ENCODE results near the gene CFAP46. TPM values are rescaled to one million over a fixed set of nuclear protein-coding genes. Genes with fewer than 3 reads are reported as not detected.
A peak's percentile ranks its signal among the peaks of the same experiment; 100 is the strongest.

The CFAP46 gene
- total RNA-seq, 1 donor from 2014 or later = not detected

DNA sequence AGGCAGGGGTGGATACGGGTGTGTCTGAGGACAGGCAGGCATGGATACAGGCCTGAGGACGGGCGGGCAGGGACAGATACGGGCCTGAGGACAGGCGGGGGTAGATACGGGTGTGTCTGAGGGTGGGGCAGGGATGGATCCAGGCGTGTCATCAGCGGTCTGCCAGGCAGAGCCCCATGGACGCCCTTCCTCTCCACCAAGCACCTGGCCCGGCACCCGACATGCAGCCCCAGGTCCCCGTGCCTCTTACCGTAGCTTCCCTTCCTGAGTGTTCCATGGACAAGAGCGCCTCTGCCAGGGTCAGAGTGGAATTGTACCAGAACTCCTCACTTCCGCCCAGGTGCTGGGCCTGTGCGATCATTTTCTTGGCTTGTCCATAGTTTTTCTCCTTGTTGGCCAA is 81.8 kb downstream of the CFAP46 start:
- TF ChIP-seq, protein P1, sequence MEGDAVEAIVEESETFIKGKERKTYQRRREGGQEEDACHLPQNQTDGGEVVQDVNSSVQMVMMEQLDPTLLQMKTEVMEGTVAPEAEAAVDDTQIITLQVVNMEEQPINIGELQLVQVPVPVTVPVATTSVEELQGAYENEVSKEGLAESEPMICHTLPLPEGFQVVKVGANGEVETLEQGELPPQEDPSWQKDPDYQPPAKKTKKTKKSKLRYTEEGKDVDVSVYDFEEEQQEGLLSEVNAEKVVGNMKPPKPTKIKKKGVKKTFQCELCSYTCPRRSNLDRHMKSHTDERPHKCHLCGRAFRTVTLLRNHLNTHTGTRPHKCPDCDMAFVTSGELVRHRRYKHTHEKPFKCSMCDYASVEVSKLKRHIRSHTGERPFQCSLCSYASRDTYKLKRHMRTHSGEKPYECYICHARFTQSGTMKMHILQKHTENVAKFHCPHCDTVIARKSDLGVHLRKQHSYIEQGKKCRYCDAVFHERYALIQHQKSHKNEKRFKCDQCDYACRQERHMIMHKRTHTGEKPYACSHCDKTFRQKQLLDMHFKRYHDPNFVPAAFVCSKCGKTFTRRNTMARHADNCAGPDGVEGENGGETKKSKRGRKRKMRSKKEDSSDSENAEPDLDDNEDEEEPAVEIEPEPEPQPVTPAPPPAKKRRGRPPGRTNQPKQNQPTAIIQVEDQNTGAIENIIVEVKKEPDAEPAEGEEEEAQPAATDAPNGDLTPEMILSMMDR (IDR thresholded peaks at IDR 0.05) = no peak
- DNase-seq (ENCODE audit: low spot score in 2 of 2) = peak in 1 of 2 donors; percentile 47
- H3K4me1 ChIP-seq = no peaks in the 10 kb centered on the region
- H3K36me3 ChIP-seq = no peaks in the 10 kb centered on the region
- H3K4me3 ChIP-seq = no peak overlapping the region
- intact Hi-C loops (cut with DNase I) = no loop called here
- H3K9me3 ChIP-seq = no peaks in the 10 kb centered on the region
- no peak overlapping the region for H3K27ac ChIP-seq
- no peaks in the 10 kb centered on the region for H3K27me3 ChIP-seq

- Histone ChIP-seq H3K4me1 (no peaks in the 10 kb centered on the region), H3K9me3 (no peaks in the 10 kb centered on the region), H3K27ac (no peak overlapping the region), H3K4me3 (no peak overlapping the region), H3K27me3 (no peaks in the 10 kb centered on the region), H3K36me3 (no peaks in the 10 kb centered on the region)
- TF ChIP-seq, protein P1 (IDR thresholded peaks at IDR 0.05) = no peak
- intact Hi-C loops (cut with DNase I) = no loop called here
- no peak for DNase-seq (ENCODE audit: low spot score in 2 of 2)
These were observed 83.1 kb downstream of the CFAP46 start for GRCh38 chr10:132859084-132859855.

DNA sequence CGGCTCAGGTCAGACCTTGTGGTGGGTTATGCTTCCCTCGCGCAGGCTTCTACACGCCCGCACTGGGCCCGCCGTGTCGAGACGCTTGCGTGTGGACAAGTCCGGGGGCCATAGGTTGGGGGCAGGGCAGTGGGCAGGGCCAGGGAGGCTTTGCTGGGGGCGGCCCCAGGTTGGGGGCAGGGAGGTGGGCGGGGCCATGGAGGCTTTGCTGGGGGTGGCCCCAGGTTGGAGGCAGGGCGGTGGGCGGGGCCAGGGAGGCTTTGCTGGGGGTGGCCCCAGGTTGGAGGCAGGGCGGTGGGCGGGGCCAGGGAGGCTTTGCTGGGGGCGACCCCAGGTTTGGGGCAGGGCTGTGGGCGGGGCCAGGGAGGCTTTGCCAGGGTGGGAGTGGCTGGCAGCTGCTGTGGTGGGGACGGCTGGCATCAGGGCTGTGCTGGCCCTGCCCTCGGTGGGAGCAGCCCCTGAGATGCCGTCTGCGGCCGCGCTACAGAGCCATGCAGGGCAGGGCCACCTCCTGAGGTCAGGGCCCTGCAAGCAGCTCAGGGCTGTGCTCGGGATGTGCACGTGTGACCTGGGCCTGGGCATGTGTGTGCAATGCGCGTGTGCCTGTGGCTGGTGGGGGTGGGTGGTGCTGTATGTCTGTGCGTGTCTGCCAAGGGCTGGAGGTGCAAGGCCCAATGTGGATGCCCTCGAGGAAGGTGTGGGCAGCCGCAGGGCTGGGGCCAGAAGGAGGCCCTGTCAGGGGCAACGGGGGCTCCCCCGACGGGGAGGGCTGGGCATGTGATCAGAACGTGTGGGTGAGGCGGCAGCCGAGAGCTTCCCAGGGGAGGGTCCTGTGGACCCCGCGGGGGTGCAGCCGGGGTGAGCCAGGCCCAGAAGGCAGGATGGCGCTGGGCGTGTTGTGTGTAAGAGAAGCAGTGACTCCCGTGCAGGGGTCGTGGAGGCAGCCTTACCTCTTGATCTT is 84.0 kb downstream of the CFAP46 start:
- DNase-seq (ENCODE audit: low spot score in 2 of 2) = peak in 1 of 2 donors; percentile 49
- TF ChIP-seq, protein P1 (IDR thresholded peaks at IDR 0.05) = no peak
- intact Hi-C loops (cut with DNase I) = no loop called here

DNA sequence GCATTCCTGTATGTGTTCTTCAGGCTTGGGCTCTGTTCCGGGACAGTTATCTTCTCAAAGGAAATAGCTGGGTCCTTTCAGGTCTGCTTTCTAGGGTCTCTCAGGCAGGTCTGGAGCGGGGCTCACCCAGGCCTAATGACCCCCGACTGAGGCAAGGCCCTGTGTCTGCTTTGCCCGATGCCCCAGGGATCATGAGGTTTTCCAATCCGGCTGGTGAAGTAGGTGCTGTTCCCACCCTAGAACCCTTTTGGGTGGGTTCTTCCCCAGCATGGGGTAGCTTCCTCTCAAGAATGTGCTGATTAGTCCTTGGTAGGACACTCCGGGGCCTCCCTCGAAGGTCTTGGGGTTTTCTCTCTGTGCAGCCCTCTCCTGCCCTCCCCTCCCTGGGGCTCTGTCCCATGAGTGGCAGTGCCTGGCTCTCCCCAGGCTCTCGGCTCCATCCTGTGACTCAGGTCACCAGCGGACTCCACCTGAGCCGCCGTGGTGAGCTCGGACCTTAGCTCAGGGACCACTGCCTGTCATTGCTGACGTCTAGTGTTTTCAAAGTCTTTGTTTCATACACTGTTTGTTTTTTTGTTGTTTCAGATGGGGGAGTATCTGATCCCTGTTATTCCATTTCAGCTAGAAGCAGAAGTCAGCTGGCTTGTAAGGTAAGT is 85.4 kb downstream of the CFAP46 start:
- Histone ChIP-seq H3K27ac (no peak overlapping the region), H3K4me3 (no peak overlapping the region), H3K27me3 (no peaks in the 10 kb centered on the region), H3K4me1 (no peaks in the 10 kb centered on the region), H3K9me3 (no peaks in the 10 kb centered on the region), H3K36me3 (no peaks in the 10 kb centered on the region)
- intact Hi-C loops (cut with DNase I) = no loop called here
- TF ChIP-seq, protein P1 (IDR thresholded peaks at IDR 0.05) = no peak
- DNase-seq (ENCODE audit: low spot score in 2 of 2) = peak in 1 of 2 donors; percentile 25

More for the DNA sequence above, 84.0 kb downstream of the CFAP46 start:
- Histone ChIP-seq H3K27me3 (no peaks in the 10 kb centered on the region), H3K4me1 (no peaks in the 10 kb centered on the region), H3K9me3 (no peaks in the 10 kb centered on the region), H3K27ac (no peak overlapping the region), H3K4me3 (no peak overlapping the region), H3K36me3 (no peaks in the 10 kb centered on the region)

- TF ChIP-seq, protein P1 (IDR thresholded peaks at IDR 0.05) = no peak
These were observed 86.5 kb downstream of the CFAP46 start for GRCh38 chr10:132855889-132856288.

More at GRCh38 chr10:132855889-132856288, 86.5 kb downstream of the CFAP46 start:
- Histone ChIP-seq H3K4me1 (no peaks in the 10 kb centered on the region), H3K27ac (no peak overlapping the region), H3K27me3 (no peaks in the 10 kb centered on the region), H3K9me3 (no peaks in the 10 kb centered on the region), H3K4me3 (no peak overlapping the region), H3K36me3 (no peaks in the 10 kb centered on the region)
- DNase-seq (ENCODE audit: low spot score in 2 of 2) = no peak
- intact Hi-C loops (cut with DNase I) = no loop called here
